NCI-H748 (cell line): ENCODE results near the gene USP20.

Source experiments
- DNase-seq: peaks from one replicate; lab custom pipeline; 2025; ENCODE audit not compliant: unreplicated experiment; lab: John Stamatoyannopoulos, UW

USP20 gene

GRCh38 chr9:129853614-129854013 is 18.4 kb downstream of the USP20 start:
- DNase-seq: no peak

- DNase-seq: no peak
These were observed 19.4 kb downstream of the USP20 start for GRCh38 chr9:129854588-129855110.

GRCh38 chr9:129857207-129857606 is 21.9 kb downstream of the USP20 start:
- DNase-seq: no peak

- no peak for DNase-seq
These were observed 23.1 kb downstream of the USP20 start for GRCh38 chr9:129858167-129858962.

GRCh38 chr9:129860653-129861446 is 25.6 kb downstream of the USP20 start:
- no peak for DNase-seq

GRCh38 chr9:129861447-129861827 is 26.2 kb downstream of the USP20 start:
- no peak for DNase-seq

- DNase-seq: no peak
These were observed 27.9 kb downstream of the USP20 start for GRCh38 chr9:129863059-129863690.

- DNase-seq: no peak
These were observed 29.9 kb downstream of the USP20 start for GRCh38 chr9:129864991-129865647.

- DNase-seq: no peak
These were observed 30.5 kb downstream of the USP20 start for GRCh38 chr9:129865668-129866320.

- no peak for DNase-seq
These were observed 31.3 kb downstream of the USP20 start for GRCh38 chr9:129866394-129867135.

- no peak for DNase-seq
These were observed 32.1 kb downstream of the USP20 start for GRCh38 chr9:129867136-129868022.

GRCh38 chr9:129868023-129868871 is 33.0 kb downstream of the USP20 start:
- DNase-seq: no peak

- no peak for DNase-seq
These were observed 33.7 kb downstream of the USP20 start for GRCh38 chr9:129868872-129869486.

- DNase-seq: no peak
These were observed 34.6 kb downstream of the USP20 start for GRCh38 chr9:129869585-129870501.

- no peak for DNase-seq
These were observed 35.8 kb downstream of the USP20 start for GRCh38 chr9:129871046-129871445.

- DNase-seq: no peak
These were observed 38.4 kb downstream of the USP20 start for GRCh38 chr9:129873563-129874190.
